Measurements from ENCODE around the gene KIF26A.

GRCh38 chr14:104115131-104115600 lies 23.2 kb upstream of the KIF26A start:
- TF ChIP-seq, protein P1, sequence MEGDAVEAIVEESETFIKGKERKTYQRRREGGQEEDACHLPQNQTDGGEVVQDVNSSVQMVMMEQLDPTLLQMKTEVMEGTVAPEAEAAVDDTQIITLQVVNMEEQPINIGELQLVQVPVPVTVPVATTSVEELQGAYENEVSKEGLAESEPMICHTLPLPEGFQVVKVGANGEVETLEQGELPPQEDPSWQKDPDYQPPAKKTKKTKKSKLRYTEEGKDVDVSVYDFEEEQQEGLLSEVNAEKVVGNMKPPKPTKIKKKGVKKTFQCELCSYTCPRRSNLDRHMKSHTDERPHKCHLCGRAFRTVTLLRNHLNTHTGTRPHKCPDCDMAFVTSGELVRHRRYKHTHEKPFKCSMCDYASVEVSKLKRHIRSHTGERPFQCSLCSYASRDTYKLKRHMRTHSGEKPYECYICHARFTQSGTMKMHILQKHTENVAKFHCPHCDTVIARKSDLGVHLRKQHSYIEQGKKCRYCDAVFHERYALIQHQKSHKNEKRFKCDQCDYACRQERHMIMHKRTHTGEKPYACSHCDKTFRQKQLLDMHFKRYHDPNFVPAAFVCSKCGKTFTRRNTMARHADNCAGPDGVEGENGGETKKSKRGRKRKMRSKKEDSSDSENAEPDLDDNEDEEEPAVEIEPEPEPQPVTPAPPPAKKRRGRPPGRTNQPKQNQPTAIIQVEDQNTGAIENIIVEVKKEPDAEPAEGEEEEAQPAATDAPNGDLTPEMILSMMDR (IDR thresholded peaks at IDR 0.05) = no peak
- no peak for TF ChIP-seq POLR2A (IDR thresholded peaks at IDR 0.05)
